ENCODE measurements around the gene ABCC5. TPM values are rescaled to one million over a fixed set of nuclear protein-coding genes. Genes with fewer than 3 reads are reported as not detected.

The ABCC5 gene
- total RNA-seq, 1 donor from 2014 or later: 18.7 TPM

- Histone ChIP-seq H3K27me3 (ENCODE audit: control insufficient read depth, insufficient read depth, low read length) (no peaks in the 10 kb centered on the region), H3K4me3 (ENCODE audit: low read depth, low read length) (no peak overlapping the region), H3K36me3 (ENCODE audit: control insufficient read depth, insufficient read depth, low read length) (no peaks in the 10 kb centered on the region)
- TF ChIP-seq CTCF (IDR thresholded peaks at IDR 0.05; ENCODE audit: insufficient read depth, low read length, severe bottlenecking): no peak
- DNase-seq (ENCODE audit: low read depth) (peak; percentile 24), FAIRE-seq (no peak)
These were observed 105.7 kb downstream of the ABCC5 start for GRCh38 chr3:183911763-183912506.

DNA sequence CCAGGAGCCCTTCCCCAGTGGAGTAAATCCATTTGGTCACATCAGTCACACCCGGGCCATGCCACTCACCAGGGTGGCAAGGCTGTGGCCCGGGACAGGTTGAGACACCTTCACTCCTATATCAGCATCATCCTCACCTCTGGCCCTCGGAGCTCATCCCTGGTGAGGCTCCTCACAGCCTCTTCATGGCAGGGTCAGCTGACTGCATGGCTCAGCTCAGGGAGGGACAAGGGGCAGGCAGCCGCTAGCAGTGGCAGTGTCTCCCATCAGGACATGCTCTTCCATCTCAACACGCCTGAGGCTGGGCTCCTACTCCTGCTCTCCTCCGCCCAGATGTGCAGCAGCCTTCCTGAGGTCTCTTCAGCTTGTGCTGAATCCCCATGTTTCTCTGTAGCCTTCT is 106.6 kb downstream of the ABCC5 start:
- no peak for TF ChIP-seq CTCF (IDR thresholded peaks at IDR 0.05; ENCODE audit: insufficient read depth, low read length, severe bottlenecking)
- Histone ChIP-seq H3K36me3 (ENCODE audit: control insufficient read depth, insufficient read depth, low read length) (no peaks in the 10 kb centered on the region), H3K4me3 (ENCODE audit: low read depth, low read length) (no peak overlapping the region), H3K27me3 (ENCODE audit: control insufficient read depth, insufficient read depth, low read length) (no peaks in the 10 kb centered on the region)
- DNase-seq (ENCODE audit: low read depth) (no peak), FAIRE-seq (no peak)

- FAIRE-seq: no peak
- no peak for TF ChIP-seq CTCF (IDR thresholded peaks at IDR 0.05; ENCODE audit: insufficient read depth, low read length, severe bottlenecking)
- Histone ChIP-seq H3K36me3 (ENCODE audit: control insufficient read depth, insufficient read depth, low read length) (no peaks in the 10 kb centered on the region), H3K27me3 (ENCODE audit: control insufficient read depth, insufficient read depth, low read length) (no peaks in the 10 kb centered on the region), H3K4me3 (ENCODE audit: low read depth, low read length) (no peak overlapping the region)
- no peak for DNase-seq (ENCODE audit: low read depth)
These were observed 108.6 kb downstream of the ABCC5 start for GRCh38 chr3:183909030-183909600.

GRCh38 chr3:183907911-183908331 is 109.8 kb downstream of the ABCC5 start:
- no peak for TF ChIP-seq CTCF (IDR thresholded peaks at IDR 0.05; ENCODE audit: insufficient read depth, low read length, severe bottlenecking)
- FAIRE-seq: no peak
- H3K4me3 ChIP-seq (ENCODE audit: low read depth, low read length): no peak overlapping the region

DNA sequence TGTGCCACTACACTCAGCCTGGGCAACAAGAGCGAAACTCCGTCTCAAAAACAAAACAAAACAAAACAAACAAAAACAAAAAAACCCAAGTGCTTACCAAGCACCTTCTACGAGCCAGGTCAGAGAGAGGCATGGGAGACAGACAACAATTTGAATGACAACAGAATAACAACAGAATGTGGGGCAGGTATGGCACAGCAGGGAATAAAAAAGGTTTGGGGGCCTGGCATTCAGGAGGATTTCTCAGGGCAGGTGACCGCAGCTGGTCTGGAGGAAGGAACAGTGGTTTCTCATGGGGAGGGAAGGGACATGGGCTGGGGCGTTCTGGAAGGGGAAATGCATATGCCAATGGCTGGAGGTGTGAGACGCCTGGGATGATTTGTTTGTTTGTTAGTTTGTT is 110.5 kb downstream of the ABCC5 start:
- Histone ChIP-seq H3K4me3 (ENCODE audit: low read depth, low read length) (no peak overlapping the region), H3K36me3 (ENCODE audit: control insufficient read depth, insufficient read depth, low read length) (no peaks in the 10 kb centered on the region), H3K27me3 (ENCODE audit: control insufficient read depth, insufficient read depth, low read length) (no peaks in the 10 kb centered on the region)
- DNase-seq (ENCODE audit: low read depth) (no peak), FAIRE-seq (no peak)
- no peak for TF ChIP-seq CTCF (IDR thresholded peaks at IDR 0.05; ENCODE audit: insufficient read depth, low read length, severe bottlenecking)

More at GRCh38 chr3:183907911-183908331, 109.8 kb downstream of the ABCC5 start:
- Histone ChIP-seq H3K36me3 (ENCODE audit: control insufficient read depth, insufficient read depth, low read length) (no peaks in the 10 kb centered on the region), H3K27me3 (ENCODE audit: control insufficient read depth, insufficient read depth, low read length) (no peaks in the 10 kb centered on the region)
- DNase-seq (ENCODE audit: low read depth): no peak

Data from bronchial epithelial cell (primary cell).